BLaER1 treated with 17β-estradiol and CSF1 and Interleukin-3, amounts not matched to agents 10 nM and 100 nM (cell line): Measurements from ENCODE around the gene CBR1.

Experiments used
- H3K27ac ChIP-seq, 11 experiments: shearing (Covaris generic); formaldehyde crosslinking; 2 replicates each; pipeline ENCODE4 v1.8.1; 2022
- H3K27me3 ChIP-seq, 11 experiments: shearing (Covaris generic); formaldehyde crosslinking; 2 replicates each; pipeline ENCODE4 v1.8.1; 2022
- H3K36me3 ChIP-seq, 11 experiments: shearing (Covaris generic); formaldehyde crosslinking; 2 replicates each; pipeline ENCODE4 v1.8.1; 2022
- H3K4me1 ChIP-seq, 10 experiments: shearing (Covaris generic); formaldehyde crosslinking; 2 replicates each; pipeline ENCODE4 v1.8.1; 2022
- H3K4me2 ChIP-seq, 11 experiments: shearing (Covaris generic); formaldehyde crosslinking; 2 replicates each; pipeline ENCODE4 v1.8.1; 2022
- H3K4me3 ChIP-seq, 10 experiments: shearing (Covaris generic); formaldehyde crosslinking; 2 replicates each; pipeline ENCODE4 v1.8.1; 2022
- H3K9ac ChIP-seq, 11 experiments: shearing (Covaris generic); formaldehyde crosslinking; 2 replicates each; pipeline ENCODE4 v1.8.1; 2022
- H3K9me3 ChIP-seq, 11 experiments: shearing (Covaris generic); formaldehyde crosslinking; replicated peaks in 1 of 11; 2 replicates each; pipeline ENCODE4 v1.8.1; 2022
- H4K20me1 ChIP-seq, 11 experiments: shearing (Covaris generic); formaldehyde crosslinking; 2 replicates each; pipeline ENCODE4 v1.8.1; 2022
- Cebpa-rat ChIP-seq, 11 experiments: shearing (Covaris generic); IDR thresholded peaks; 2 replicates each; pipeline ENCODE4 v1.8.1; 2022

The CBR1 gene

GRCh38 chr21:36060159-36060921 is 9.5 kb upstream of the CBR1 start, which contains the start of gene SETD4:
Gene SETD4 (minus strand): TSS chr21:36060526. CDS start chr21:36058888, 1,638 bp downstream.
- Histone ChIP-seq H3K4me1 (peaks cover 20 to 27% (median 24%) of the 10 kb centered on the region in 10 experiments; a peak in 19 of 20 replicates), H3K27ac (peak within 1 kb of the TSS; percentile 72 to 89 (median 86)), H3K9me3 (peaks cover 0 to 4% (median 0%) of the 10 kb centered on the region in 11 experiments; a peak in 5 of 22 replicates), H3K27me3 (no peaks in the 10 kb centered on the region), H4K20me1 (no peaks in the 10 kb centered on the region), H3K9ac (peak within 1 kb of the TSS; percentile 79 to 89 (median 85)), H3K4me3 (peak within 1 kb of the TSS; percentile 72 to 98 (median 84)), H3K4me2 (peak within 1 kb of the TSS; percentile 75 to 95 (median 92)), H3K36me3 (peaks cover 30 to 37% (median 34%) of the 10 kb centered on the region in 11 experiments)
- peak in 3 of 11 experiments; percentile 16 to 52 (median 41); a peak in 3 of 22 replicates for TF ChIP-seq Cebpa-rat (IDR thresholded peaks at IDR 0.05)

- H3K4me3 ChIP-seq = no peak overlapping the region
- peak overlapping the region in 1 of 11 experiments; percentile 90; a peak in 2 of 22 replicates for H3K4me2 ChIP-seq
- no peak overlapping the region for H3K9ac ChIP-seq
- H3K4me1 ChIP-seq = peaks cover 22 to 34% (median 30%) of the 10 kb centered on the region in 10 experiments
- peaks cover 19 to 26% (median 23%) of the 10 kb centered on the region in 11 experiments for H3K36me3 ChIP-seq
- no peak for TF ChIP-seq Cebpa-rat (IDR thresholded peaks at IDR 0.05)
- peaks cover 0 to 14% (median 0%) of the 10 kb centered on the region in 11 experiments; a peak in 6 of 22 replicates for H3K9me3 ChIP-seq
- no peak overlapping the region for H3K27ac ChIP-seq
- H4K20me1 ChIP-seq = no peaks in the 10 kb centered on the region
- H3K27me3 ChIP-seq = no peaks in the 10 kb centered on the region
Observed at GRCh38 chr21:36061445-36061844, 8.4 kb upstream of the CBR1 start.

GRCh38 chr21:36063375-36064084 is 6.3 kb upstream of the CBR1 start:
- H3K9ac ChIP-seq = no peak overlapping the region
- H3K4me1 ChIP-seq = peaks cover 15 to 25% (median 22%) of the 10 kb centered on the region in 10 experiments
- H3K4me2 ChIP-seq = no peak overlapping the region
- H3K36me3 ChIP-seq = peaks cover 0 to 5% (median 2%) of the 10 kb centered on the region in 11 experiments; a peak in 16 of 22 replicates
- no peak overlapping the region for H3K4me3 ChIP-seq
- H3K9me3 ChIP-seq = peaks cover 11 to 33% (median 15%) of the 10 kb centered on the region in 11 experiments
- no peak for TF ChIP-seq Cebpa-rat (IDR thresholded peaks at IDR 0.05)
- no peaks in the 10 kb centered on the region for H3K27me3 ChIP-seq
- H4K20me1 ChIP-seq = no peaks in the 10 kb centered on the region
- H3K27ac ChIP-seq = no peak overlapping the region

GRCh38 chr21:36064085-36064460 is 5.8 kb upstream of the CBR1 start:
- H3K27me3 ChIP-seq = no peaks in the 10 kb centered on the region
- peaks cover 9 to 21% (median 18%) of the 10 kb centered on the region in 10 experiments; a peak in 19 of 20 replicates for H3K4me1 ChIP-seq
- no peaks in the 10 kb centered on the region for H4K20me1 ChIP-seq
- peaks cover 0 to 4% (median 0%) of the 10 kb centered on the region in 11 experiments; a peak in 3 of 22 replicates for H3K36me3 ChIP-seq
- no peak for TF ChIP-seq Cebpa-rat (IDR thresholded peaks at IDR 0.05)
- H3K9ac ChIP-seq = no peak overlapping the region
- no peak overlapping the region for H3K27ac ChIP-seq
- no peak overlapping the region for H3K4me2 ChIP-seq
- H3K9me3 ChIP-seq = peaks cover 17 to 39% (median 20%) of the 10 kb centered on the region in 11 experiments
- H3K4me3 ChIP-seq = no peak overlapping the region

- Histone ChIP-seq H3K4me3 (no peak overlapping the region), H3K9ac (no peak overlapping the region), H3K27me3 (no peaks in the 10 kb centered on the region), H3K27ac (peak overlapping the region in 5 of 11 experiments; percentile 17 to 51 (median 28); a peak in 3 of 22 replicates), H3K4me1 (peaks cover 8 to 25% (median 18%) of the 10 kb centered on the region in 10 experiments; a peak in 19 of 20 replicates), H3K36me3 (peaks cover 0 to 5% (median 0%) of the 10 kb centered on the region in 11 experiments; a peak in 3 of 22 replicates), H4K20me1 (no peaks in the 10 kb centered on the region), H3K4me2 (peak overlapping the region in 7 of 11 experiments; percentile 5 to 23 (median 14); a peak in 7 of 22 replicates), H3K9me3 (peaks cover 23 to 44% (median 27%) of the 10 kb centered on the region in 11 experiments)
- no peak for TF ChIP-seq Cebpa-rat (IDR thresholded peaks at IDR 0.05)
Observed at GRCh38 chr21:36065497-36066036, 4.3 kb upstream of the CBR1 start.

- peak overlapping the region in 5 of 11 experiments; percentile 89 to 98 (median 92); a peak in 9 of 22 replicates for H3K4me2 ChIP-seq
- H3K36me3 ChIP-seq = peaks cover 19 to 33% (median 24%) of the 10 kb centered on the region in 11 experiments
- peaks cover 8 to 39% (median 26%) of the 10 kb centered on the region in 10 experiments; a peak in 18 of 20 replicates for H3K4me1 ChIP-seq
- H3K27ac ChIP-seq = peak overlapping the region in 9 of 11 experiments; percentile 32 to 77 (median 69); a peak in 12 of 22 replicates
- TF ChIP-seq Cebpa-rat (IDR thresholded peaks at IDR 0.05) = no peak
- no peaks in the 10 kb centered on the region for H4K20me1 ChIP-seq
- peak overlapping the region in 9 of 10 experiments; percentile 62 to 82 (median 76); a peak in 14 of 20 replicates for H3K4me3 ChIP-seq
- no peaks in the 10 kb centered on the region for H3K27me3 ChIP-seq
- peak overlapping the region in 1 of 11 experiments; percentile 81; a peak in 1 of 22 replicates for H3K9ac ChIP-seq
- H3K9me3 ChIP-seq = peaks cover 23 to 44% (median 27%) of the 10 kb centered on the region in 11 experiments
Observed at GRCh38 chr21:36068748-36069398, 951 bp upstream of the CBR1 start.

- H3K9ac ChIP-seq = no peak overlapping the region
- no peak for TF ChIP-seq Cebpa-rat (IDR thresholded peaks at IDR 0.05)
- H3K9me3 ChIP-seq = peaks cover 23 to 37% (median 27%) of the 10 kb centered on the region in 11 experiments
- no peak overlapping the region for H3K27ac ChIP-seq
- H4K20me1 ChIP-seq = no peaks in the 10 kb centered on the region
- H3K4me2 ChIP-seq = peak overlapping the region; percentile 77 to 98 (median 91); a peak in 21 of 22 replicates
- H3K36me3 ChIP-seq = peaks cover 19 to 33% (median 24%) of the 10 kb centered on the region in 11 experiments
- peaks cover 8 to 34% (median 20%) of the 10 kb centered on the region in 10 experiments; a peak in 17 of 20 replicates for H3K4me1 ChIP-seq
- no peaks in the 10 kb centered on the region for H3K27me3 ChIP-seq
- peak overlapping the region in 3 of 10 experiments; percentile 8 to 79 (median 72); a peak in 3 of 20 replicates for H3K4me3 ChIP-seq
Observed at GRCh38 chr21:36070999-36071398, 1.2 kb downstream of the CBR1 start.
